Activated naive CD8-positive, alpha-beta T cell (primary cell): ENCODE results near the gene ADORA2B.
"Not testable (repeated sequence)": the region's sequence is repeated elsewhere in the genome, so short reads cannot be mapped to it uniquely, and the experiment has no call there.

Experiments used
- H3K27ac Mint-ChIP-seq: one replicate; pipeline ENCODE4 v1.8.0; 2021; ENCODE audit warnings: mixed read lengths
- H3K27me3 Mint-ChIP-seq: one replicate; pipeline ENCODE4 v1.8.0; 2021; ENCODE audit warnings: mixed read lengths
- H3K36me3 Mint-ChIP-seq: one replicate; pipeline ENCODE4 v1.8.0; 2021; ENCODE audit warnings: mixed read lengths
- H3K4me1 Mint-ChIP-seq: one replicate; pipeline ENCODE4 v1.8.0; 2021; ENCODE audit warnings: low read depth, mixed read lengths
- H3K4me3 Mint-ChIP-seq: one replicate; pipeline ENCODE4 v1.8.0; 2021; ENCODE audit warnings: mild to moderate bottlenecking, mixed read lengths
- H3K9me3 Mint-ChIP-seq: one replicate; pipeline ENCODE4 v1.8.0; 2021; ENCODE audit warnings: low read depth, mixed read lengths

ADORA2B gene

DNA sequence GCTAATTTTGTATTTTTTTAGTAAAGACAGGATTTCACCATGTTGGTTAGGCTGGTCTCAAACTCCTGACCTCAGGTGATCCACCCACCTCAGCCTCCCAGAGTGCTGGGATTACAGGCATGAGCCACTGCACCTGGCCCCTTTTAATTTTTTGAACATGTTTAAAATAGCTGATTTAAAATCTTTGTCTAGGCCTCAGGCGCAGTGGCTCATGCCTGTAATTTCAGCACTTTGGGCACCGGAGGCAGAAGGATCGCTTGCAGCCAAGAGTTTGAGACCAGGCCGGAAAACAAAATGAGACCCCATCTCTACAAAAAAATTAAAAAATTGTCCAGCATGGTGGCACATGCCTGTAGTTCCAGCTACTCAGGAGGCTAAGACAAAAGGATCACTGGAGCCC is 8.4 kb upstream of the ADORA2B start:
- not testable (repeated sequence) for H3K4me1 Mint-ChIP-seq, H3K36me3 Mint-ChIP-seq

DNA sequence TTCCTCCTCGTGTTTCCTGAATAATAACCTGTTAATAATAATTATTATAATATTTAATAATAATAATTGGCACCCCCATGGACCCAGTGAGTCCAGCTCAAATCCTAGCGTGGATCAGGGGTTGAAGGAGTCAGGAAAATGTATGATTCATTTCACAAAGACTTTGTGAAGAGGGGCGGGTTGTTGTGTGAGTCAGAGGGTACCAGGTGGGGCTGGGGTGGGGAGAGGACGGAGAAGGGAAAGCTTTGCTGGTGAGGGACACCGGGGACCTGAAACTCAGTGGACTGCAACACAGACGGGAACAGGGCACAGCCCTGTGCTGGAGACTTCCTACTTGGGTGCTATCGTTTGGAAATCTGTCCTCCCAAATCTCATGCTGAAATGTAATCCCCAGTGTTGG is 3.1 kb upstream of the ADORA2B start:
- peaks cover 14% of the 10 kb centered on the region for H3K27me3 Mint-ChIP-seq
- no peaks in the 10 kb centered on the region for H3K9me3 Mint-ChIP-seq
- H3K27ac Mint-ChIP-seq: no peak overlapping the region
- H3K4me3 Mint-ChIP-seq: no peak overlapping the region
- peaks cover 14% of the 10 kb centered on the region for H3K4me1 Mint-ChIP-seq
- H3K36me3 Mint-ChIP-seq: peaks cover 2% of the 10 kb centered on the region

More for the DNA sequence above, 8.4 kb upstream of the ADORA2B start:
- H3K9me3 Mint-ChIP-seq, H3K27me3 Mint-ChIP-seq, H3K4me3 Mint-ChIP-seq, H3K27ac Mint-ChIP-seq: not testable (repeated sequence)

DNA sequence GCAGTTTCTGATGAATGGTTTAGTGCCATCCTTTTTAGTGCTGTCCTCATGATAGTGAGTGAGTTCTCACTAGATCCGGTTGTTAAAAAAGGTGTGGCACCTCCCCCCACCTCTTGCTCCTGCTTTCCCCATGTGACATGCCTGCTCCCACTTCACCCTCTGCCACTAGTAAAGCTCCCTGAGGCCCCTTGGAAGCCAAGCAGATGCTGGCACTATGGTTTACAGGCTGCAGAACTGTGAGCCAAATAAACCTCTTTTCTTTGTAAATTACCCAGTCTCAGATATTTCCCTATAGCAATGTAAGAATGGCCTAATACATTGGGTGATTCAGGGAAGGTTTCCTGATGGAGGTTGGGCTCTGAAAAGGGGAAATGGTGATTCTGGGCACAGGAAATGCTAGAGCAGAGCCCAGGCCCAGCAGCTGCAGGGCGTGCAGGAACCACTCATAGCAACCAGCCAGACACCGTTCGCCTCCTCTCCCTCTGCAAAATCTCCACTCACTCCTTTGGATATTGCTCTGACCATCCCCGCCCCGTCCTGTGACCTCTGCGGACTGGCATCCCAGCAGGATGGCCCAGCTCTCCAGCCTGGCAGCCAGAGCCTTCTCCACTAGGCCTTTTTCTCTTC is 2.6 kb upstream of the ADORA2B start:
- peaks cover 14% of the 10 kb centered on the region for H3K27me3 Mint-ChIP-seq
- H3K4me3 Mint-ChIP-seq: no peak overlapping the region
- H3K9me3 Mint-ChIP-seq: no peaks in the 10 kb centered on the region

GRCh38 chr17:15943971-15944758 is 765 bp upstream of the ADORA2B start:
- Mint-ChIP-seq H3K27ac (peak overlapping the region; percentile 64), H3K4me1 (peaks cover 16% of the 10 kb centered on the region), H3K27me3 (peaks cover 13% of the 10 kb centered on the region), H3K9me3 (no peaks in the 10 kb centered on the region), H3K36me3 (no peaks in the 10 kb centered on the region), H3K4me3 (peak overlapping the region; percentile 88)

More for the DNA sequence above, 2.6 kb upstream of the ADORA2B start:
- peaks cover 15% of the 10 kb centered on the region for H3K4me1 Mint-ChIP-seq
- peaks cover 2% of the 10 kb centered on the region for H3K36me3 Mint-ChIP-seq
- H3K27ac Mint-ChIP-seq: no peak overlapping the region

- H3K27me3 Mint-ChIP-seq: peaks cover 13% of the 10 kb centered on the region
- no peaks in the 10 kb centered on the region for H3K36me3 Mint-ChIP-seq
- no peaks in the 10 kb centered on the region for H3K9me3 Mint-ChIP-seq
- peaks cover 16% of the 10 kb centered on the region for H3K4me1 Mint-ChIP-seq
- peak overlapping the region; percentile 61 for H3K27ac Mint-ChIP-seq
- H3K4me3 Mint-ChIP-seq: peak overlapping the region; percentile 81
These were observed 729 bp downstream of the ADORA2B start for GRCh38 chr17:15945527-15946191.

GRCh38 chr17:15946611-15947120 is 1.7 kb downstream of the ADORA2B start:
- peak overlapping the region; percentile 79 for H3K4me3 Mint-ChIP-seq

GRCh38 chr17:15947271-15947670 is 2.3 kb downstream of the ADORA2B start:
- Mint-ChIP-seq H3K4me3 (no peak overlapping the region), H3K36me3 (no peaks in the 10 kb centered on the region), H3K27me3 (peaks cover 13% of the 10 kb centered on the region), H3K9me3 (no peaks in the 10 kb centered on the region), H3K27ac (no peak overlapping the region), H3K4me1 (peaks cover 16% of the 10 kb centered on the region)

More at GRCh38 chr17:15946611-15947120, 1.7 kb downstream of the ADORA2B start:
- Mint-ChIP-seq H3K36me3 (no peaks in the 10 kb centered on the region), H3K4me1 (peaks cover 16% of the 10 kb centered on the region), H3K27ac (peak overlapping the region; percentile 58), H3K9me3 (no peaks in the 10 kb centered on the region), H3K27me3 (peaks cover 13% of the 10 kb centered on the region)

DNA sequence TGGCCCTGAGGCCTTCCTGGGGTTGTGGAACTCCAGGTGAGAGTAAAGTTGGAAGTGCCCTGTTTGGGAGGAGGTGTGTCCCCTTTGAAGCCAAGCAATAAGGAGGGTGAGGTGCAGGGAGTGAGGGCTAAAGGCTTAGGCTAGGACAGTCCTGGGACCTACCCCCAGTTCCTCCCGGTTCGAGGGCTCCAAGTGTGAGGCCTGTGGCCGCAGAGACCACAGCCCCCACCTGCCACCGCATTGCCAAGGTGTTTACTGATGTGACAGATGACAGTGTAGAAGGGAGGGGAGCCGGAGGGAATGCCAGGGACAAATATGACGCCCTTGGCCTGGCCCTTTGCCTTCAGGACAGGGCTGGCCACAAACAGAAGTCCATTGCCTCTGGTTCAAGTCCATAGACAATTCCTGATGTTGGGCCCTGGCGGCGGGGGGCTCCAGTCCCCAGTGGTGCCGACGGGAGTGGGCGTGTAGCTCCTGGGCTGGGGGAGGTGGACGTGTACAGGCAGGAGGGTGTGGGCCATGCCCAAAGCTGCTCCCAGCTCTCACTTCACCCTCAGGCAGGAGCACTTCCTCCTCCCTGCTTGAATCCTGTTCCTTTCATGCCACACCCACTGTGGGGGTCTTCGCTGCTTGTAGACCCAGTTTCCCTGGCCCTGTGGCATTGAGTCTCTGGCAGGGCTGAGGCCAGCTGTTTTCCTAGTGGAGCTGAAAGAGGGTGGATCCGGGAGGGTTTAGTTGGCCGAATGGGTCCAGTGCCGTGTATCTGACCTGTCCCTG is 3.2 kb downstream of the ADORA2B start:
- Mint-ChIP-seq H3K36me3 (no peaks in the 10 kb centered on the region), H3K27me3 (peaks cover 10% of the 10 kb centered on the region)

DNA sequence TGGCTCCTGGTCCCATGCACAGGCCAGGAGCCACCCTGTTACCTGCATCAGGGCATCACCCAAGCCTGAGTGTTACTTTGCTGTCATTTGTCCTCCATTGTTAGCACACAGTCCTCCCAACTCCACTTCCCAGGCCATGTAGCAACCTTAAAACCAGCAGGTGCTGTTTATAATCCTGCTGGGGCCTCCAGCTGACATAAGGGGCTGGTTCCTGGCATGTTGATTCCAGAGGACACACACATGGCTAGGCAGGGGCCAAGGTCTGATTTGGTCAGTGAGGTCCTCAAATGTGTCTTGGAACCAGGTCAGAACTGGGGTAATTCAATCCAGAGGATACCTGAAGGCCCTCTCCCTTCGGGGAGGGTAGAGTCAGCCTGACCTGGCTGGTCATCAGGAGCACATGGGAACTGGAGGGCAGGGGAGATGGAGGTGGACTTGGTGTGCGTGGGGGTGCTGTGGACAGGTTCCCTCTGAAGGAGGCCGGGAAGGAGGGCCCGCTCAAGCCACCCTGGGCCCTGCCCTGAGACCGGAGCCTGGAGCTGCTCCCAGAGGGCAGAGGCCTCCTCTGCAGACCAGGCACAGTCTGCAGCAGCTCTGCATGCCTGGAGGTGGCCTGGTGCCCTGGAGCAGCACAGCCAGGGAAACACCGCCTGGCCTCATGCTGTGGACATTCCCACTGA is 6.6 kb downstream of the ADORA2B start:
- H3K27me3 Mint-ChIP-seq: no peaks in the 10 kb centered on the region
- no peaks in the 10 kb centered on the region for H3K9me3 Mint-ChIP-seq
- H3K36me3 Mint-ChIP-seq: no peaks in the 10 kb centered on the region
- H3K27ac Mint-ChIP-seq: no peak overlapping the region
- H3K4me1 Mint-ChIP-seq: peaks cover 5% of the 10 kb centered on the region
- H3K4me3 Mint-ChIP-seq: no peak overlapping the region

More for the DNA sequence above, 3.2 kb downstream of the ADORA2B start:
- H3K27ac Mint-ChIP-seq: no peak overlapping the region
- H3K9me3 Mint-ChIP-seq: no peaks in the 10 kb centered on the region
- H3K4me3 Mint-ChIP-seq: no peak overlapping the region
- H3K4me1 Mint-ChIP-seq: peaks cover 16% of the 10 kb centered on the region

DNA sequence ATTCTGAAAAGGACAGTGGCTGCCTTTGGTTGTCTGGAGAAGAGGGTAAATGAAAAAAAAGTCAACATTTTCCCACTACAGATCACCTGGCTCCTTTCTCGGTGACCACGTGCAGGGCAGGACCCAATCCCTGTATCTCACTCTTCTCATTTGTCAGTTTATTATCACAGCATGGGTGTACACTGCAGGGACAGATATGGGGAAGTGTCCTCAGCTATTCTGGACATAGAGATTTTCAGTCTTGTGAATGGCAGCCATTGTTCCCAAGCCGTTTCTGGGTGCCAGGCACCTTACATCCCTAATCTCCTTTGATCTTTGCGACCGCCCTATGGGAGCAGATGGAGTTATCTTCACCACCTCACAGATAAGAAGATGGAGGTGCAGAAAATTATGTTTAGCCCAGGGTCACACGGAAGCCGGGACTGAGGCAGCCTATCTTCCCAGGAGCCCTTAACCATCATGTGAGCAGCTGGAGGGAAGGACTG is 7.2 kb downstream of the ADORA2B start:
- H3K36me3 Mint-ChIP-seq: no peaks in the 10 kb centered on the region
- H3K27me3 Mint-ChIP-seq: no peaks in the 10 kb centered on the region
- no peak overlapping the region for H3K4me3 Mint-ChIP-seq

GRCh38 chr17:15952916-15953790 is 8.2 kb downstream of the ADORA2B start:
- Mint-ChIP-seq H3K27me3 (no peaks in the 10 kb centered on the region), H3K4me3 (no peak overlapping the region), H3K4me1 (peaks cover 12% of the 10 kb centered on the region), H3K36me3 (peaks cover under 1% of the 10 kb centered on the region), H3K9me3 (no peaks in the 10 kb centered on the region), H3K27ac (no peak overlapping the region)

More for the DNA sequence above, 7.2 kb downstream of the ADORA2B start:
- Mint-ChIP-seq H3K4me1 (peaks cover 6% of the 10 kb centered on the region), H3K9me3 (no peaks in the 10 kb centered on the region), H3K27ac (no peak overlapping the region)

- no peak overlapping the region for H3K27ac Mint-ChIP-seq
- H3K36me3 Mint-ChIP-seq: peaks cover 2% of the 10 kb centered on the region
These were observed 9.3 kb downstream of the ADORA2B start for GRCh38 chr17:15954222-15954621.

More at GRCh38 chr17:15954222-15954621, 9.3 kb downstream of the ADORA2B start:
- Mint-ChIP-seq H3K4me1 (peaks cover 23% of the 10 kb centered on the region), H3K9me3 (no peaks in the 10 kb centered on the region), H3K4me3 (no peak overlapping the region), H3K27me3 (no peaks in the 10 kb centered on the region)
